RKO (cell line): Measurements from ENCODE around the gene BRSK2.
"Not testable (repeated sequence)": the region's sequence is repeated elsewhere in the genome, so short reads cannot be mapped to it uniquely, and the experiment has no call there.

Experiments used
- DNase-seq: peaks from one replicate; pipeline ENCODE4 v3.0.0-alpha.2; 2016; ENCODE audit warnings: low spot score

The BRSK2 gene

DNA sequence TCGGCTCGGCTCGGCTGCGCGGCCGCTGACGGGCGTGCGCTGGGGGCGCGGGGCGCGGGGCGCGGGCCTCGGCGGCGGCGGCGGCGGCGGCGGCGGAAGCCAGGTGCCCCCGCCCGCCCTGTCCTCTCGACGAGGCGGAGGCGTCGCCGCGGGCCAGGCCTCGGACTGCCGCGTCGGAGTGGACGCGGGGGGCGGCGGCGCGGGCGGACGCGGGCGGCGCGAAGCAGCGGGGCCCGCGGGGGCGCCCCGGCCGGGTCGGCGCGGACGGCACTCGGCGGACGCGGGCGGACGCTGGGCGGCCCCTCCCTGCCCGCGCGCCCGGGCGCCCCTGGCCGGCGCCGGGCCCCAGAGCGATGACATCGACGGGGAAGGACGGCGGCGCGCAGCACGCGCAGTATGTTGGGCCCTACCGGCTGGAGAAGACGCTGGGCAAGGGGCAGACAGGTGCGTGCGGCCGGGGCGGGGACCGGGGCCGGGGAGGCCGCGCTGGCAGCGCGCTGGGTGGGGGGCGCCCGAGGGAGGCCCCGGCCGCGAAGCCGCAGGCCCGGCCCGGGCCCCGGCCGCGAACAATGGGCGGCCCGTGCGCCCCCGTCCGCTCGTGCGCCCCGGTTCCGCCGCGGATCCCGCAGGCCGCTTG lies at the start of gene BRSK2:
Gene BRSK2, plus strand, starts transcription at position 3 of the 637 bp plus-strand sequence. Its CDS starts 351 bp downstream, at position 354.
- DNase-seq, result peak; percentile 38

DNA sequence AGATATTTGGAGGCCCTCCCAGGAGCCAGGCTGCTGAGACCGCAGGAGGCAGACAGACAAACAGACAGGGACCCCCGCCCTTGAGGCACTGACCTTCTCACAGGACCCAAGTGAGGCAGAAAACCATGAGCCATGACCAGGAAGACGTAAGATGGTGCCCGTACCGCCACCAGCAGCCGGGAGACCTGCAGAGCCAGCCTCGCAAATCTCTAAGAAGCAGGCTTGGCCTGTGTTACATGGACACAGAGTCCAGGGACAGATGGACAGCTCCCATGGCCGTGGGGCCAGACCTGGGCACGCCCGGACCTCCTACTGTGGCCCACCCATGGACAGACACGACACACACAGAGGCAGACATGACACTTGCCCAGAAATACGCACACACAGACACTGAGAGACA lies 49.6 kb upstream of the BRSK2 start:
- DNase-seq, result no peak

DNA sequence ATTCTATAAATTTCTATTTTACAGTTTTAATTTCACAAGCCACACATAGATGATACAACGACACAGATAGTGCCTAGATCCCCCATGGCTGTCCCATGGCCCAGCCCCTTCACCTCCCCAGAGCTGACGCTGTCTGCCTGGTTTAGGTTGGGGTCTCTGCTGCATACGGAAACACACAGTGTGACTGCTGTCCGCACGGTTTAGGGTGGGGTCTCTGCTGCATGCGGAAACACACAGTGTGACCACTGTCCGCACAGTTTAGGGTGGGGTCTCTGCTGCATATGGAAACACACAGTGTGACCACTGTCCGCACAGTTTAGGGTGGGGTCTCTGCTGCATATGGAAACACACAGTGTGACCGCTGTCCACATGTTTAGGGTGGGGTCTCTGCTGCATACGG lies 48.5 kb upstream of the BRSK2 start:
- DNase-seq, result not testable (repeated sequence)

DNA sequence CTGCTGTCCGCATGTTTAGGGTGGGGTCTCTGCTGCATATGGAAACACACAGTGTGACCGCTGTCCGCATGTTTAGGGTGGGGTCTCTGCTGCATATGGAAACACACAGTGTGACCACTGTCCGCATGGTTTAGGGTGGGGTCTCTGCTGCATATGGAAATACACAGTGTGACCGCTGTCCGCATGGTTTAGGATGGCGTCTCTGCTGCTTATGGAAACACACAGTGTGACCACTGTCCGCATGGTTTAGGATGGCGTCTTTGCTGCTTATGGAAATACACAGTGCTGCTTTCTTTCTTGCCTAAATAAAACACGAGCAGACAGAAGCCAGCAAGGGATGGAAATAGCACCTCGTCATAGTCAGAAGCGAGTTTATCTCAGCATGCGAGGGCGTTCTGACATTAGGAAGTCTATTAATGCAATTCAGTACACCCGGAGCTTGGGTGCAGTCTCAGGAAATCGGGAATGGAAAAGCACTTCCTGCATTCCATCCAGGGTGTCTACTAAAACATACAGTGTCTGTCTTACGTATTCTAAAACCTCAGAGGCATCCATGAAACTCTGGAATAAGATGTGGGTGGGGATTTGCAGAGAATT lies 47.7 kb upstream of the BRSK2 start:
- DNase-seq, result peak; percentile 47

DNA sequence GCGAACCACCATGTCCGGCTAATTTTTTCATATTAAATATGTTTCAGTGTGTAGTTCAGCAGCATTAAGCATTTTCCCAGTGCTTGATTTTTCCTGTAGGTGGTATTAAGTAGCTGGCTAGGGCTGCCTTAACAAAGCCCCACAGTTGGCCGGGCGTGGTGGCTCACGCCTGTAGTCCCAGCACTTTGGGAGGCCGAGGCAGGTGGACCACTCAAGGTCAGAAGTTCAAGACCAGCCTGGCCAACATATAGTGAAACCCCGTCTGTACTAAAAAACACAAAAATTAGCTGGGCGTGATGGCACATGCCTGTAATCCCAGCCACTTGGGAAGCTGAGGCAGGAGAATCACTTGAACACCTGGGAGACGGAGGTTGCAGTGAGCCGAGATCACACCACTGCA lies 46.8 kb upstream of the BRSK2 start:
- DNase-seq, result no peak

DNA sequence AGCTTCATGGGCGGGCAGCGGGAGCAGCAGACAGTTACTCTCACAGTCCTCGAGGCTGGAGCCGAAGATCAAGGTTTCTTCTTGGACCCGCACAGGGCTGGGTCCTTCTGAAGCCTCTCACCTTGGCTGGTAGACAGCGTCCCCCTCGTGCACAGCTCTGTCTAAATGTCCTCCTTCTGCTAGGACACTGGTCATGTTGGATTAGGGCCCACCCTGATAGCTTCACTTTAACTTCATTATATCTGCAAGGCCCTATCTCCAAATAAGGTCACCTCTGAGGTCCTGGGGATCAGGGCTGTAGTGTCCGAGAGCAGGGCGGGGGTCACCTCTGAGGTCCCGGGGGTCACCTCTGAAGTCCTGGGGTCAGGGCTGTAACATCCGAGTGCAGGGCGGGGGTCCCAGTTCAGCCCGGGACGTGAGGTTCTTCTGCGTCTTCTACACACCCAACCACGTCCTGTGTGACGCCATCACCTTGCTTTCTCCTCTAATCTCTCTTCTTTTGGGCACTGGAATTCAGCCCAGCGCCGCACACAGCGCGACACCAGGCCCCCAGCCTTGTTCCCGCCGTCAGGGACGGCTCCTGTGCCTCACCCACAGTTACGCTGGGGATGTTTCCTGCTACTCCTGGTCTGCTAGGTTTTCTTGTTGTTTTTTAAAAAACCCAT lies 46.2 kb upstream of the BRSK2 start:
- DNase-seq, result no peak

DNA sequence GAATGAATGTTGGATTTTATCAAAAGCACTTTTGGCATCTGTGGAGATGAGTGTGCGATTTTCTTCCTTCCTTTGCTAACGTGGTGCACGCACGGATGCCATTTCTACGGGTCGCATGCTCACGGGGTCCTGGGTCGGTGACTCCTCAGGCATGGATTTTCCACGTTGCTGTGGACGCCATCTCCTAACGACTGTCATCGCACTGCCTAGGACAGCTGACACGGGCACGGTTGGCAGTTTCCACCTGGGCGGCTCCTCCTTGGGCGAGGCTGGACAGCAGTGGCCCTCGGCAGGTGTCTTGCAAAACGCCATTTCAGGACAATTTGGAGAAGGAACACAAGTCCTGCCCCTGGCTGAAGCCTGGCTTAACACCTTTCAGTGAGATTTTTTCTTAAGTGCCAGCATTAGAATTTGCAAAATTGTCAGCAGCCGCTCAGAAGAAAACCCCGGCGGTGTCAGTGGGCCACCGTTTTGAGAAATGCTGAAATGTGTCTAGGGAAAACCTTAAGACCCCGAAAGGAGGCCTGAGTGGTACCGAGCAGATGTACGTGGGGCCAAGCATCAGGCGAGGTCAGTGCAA lies 45.6 kb upstream of the BRSK2 start:
- no peak for DNase-seq

DNA sequence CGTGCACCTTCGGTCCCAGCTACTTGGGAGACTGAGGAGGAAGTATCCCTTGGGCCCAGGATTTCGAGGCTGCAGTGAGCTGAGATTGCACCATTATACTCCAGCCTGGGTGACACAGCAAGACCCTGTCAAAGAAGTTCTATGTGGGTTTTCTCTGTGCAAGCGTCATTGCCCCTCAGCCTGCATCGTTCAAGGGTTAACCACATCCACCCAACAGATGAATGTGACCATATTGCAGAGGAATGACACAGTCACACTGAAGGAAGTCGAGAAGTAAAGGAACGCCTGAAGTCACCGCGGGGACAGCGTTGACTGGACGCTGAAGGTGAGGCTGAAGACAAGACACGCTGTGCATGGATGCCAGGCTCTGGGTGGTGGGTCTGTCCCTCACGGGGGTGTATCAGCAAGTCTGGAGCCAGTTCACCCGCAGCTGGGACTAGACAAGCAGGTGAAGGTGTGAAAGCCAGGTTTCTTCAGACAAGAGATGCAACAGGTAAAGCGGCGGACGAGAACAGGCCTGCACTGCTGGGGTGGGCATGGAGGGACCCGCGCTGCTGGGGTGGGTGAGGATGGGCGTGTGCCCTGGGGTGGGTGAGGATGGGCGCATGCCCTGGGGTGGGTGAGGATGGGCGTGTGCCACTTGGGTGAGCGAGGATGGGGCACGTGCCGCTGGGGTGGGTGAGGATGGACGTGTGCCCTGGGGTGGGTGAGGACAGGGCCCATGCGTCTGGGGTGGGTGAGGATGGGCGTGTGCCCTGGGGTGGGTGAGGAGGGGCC lies 43.8 kb upstream of the BRSK2 start:
- no peak for DNase-seq

DNA sequence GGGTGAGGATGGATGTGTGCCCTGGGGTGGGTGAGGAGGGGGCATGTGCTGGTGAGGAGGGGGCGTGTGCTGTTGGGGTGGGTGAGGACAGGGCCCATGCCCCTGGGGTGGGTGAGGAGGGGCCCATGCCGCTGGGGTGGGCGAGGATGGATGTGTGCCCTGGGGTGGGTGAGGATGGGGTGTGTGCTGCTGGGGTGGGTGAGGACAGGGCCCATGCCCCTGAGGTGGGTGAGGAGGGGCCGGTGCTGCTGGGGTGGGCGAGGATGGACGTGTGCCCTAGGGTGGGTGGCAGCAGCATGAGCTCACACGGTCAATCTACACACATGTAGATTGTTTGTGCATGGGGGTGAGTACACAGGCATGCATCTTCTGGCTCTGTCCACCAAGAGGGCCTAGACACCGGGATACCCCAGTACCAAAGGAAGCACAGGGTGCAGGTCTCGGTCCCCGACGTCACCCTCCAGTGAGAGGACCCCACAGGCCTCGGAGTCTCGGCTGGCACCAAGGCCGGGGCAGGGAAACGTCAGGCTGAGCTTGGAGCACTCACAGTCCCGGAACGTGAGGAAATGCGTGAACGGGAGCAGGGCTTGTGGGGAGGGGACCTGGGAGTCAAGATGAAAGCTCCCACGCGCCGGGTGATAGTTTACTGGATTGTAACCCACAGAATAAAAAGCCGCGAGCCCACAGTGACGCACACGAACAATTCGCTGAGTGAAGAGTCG lies 42.9 kb upstream of the BRSK2 start:
- DNase-seq, result no peak

DNA sequence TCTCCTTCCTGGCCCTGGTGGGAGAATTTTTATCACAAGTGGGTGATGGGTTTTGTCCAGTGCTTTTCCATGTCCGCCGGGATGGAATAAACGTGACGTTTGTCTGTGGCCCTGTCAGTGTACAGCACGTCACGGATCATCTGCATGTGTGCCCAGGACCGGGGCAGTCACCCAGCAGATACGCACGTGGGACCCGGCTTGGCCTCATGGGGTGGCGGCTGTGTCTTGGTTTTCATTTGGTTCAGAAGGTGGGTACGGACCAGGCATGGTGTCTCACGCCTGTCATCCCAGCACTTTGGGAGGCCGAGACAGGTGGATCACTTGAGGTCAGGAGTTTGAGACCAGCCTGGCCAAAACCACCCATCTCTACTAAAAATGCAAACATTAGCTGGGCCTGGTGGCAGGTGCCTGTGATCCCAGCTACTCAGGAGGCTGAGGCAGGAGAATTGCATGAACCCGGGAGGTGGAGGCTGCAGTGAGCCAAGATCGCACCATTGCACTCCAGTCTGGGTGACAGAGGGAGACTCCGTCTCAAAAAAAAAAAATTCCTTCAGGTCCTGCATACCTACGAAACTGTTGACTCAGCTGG lies 42.2 kb upstream of the BRSK2 start:
- DNase-seq, result not testable (repeated sequence)

DNA sequence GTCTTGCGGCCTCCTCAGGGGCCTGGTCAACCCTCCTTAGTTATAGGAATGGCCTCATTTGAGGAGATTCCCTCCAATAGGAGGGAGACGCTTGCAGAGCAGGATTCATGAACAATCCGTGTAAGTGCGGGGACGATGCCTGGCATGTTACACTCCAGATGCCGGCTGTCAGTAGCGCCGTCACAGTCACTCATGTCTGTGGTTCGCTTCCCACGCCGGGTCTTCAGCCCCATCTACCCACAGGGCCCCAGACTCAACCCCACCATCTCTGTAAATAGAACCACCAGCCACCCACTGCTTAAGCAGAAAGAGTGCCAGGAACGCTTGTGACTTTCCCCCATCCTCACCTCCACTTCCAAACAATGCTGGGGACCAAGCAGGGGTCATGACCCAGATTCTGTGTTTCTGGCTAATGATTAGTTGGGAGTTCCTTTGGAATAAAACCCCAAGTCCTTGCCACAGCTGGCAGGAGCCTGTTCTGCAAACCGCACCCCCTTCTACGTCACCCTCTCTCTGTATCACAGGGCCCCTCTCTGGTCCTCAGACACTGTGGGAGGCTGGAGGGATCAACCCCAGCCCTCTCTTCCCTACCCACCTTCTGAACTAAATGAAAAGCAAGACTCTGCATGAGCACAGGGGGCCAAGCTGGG lies 41.5 kb upstream of the BRSK2 start:
- DNase-seq, result no peak

DNA sequence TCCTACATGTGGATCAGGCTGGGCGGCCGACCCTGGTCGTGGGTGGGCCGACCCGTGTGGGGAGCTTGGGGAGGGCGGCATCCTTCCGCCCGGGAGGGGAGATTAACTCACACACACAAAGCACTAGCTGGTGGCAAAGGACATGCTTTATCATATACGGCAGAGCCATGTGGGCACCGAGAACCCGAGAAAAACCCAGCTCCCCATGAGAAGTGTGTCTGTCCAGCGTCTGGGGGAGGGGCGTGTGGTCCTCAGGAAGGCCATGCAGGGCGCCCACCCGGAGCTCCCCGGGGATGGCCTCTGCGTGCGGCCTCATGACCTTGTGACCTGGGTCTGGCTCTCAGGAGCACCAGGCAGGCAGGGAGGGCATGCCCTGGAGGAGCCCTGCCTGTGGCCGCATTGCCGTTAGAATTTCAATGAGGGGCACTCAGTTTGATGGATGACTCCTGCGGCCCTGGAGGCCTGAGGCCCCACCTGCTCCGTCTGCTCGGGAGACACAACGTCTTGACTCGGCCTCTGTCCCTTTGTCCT lies 40.9 kb upstream of the BRSK2 start:
- DNase-seq, result no peak

DNA sequence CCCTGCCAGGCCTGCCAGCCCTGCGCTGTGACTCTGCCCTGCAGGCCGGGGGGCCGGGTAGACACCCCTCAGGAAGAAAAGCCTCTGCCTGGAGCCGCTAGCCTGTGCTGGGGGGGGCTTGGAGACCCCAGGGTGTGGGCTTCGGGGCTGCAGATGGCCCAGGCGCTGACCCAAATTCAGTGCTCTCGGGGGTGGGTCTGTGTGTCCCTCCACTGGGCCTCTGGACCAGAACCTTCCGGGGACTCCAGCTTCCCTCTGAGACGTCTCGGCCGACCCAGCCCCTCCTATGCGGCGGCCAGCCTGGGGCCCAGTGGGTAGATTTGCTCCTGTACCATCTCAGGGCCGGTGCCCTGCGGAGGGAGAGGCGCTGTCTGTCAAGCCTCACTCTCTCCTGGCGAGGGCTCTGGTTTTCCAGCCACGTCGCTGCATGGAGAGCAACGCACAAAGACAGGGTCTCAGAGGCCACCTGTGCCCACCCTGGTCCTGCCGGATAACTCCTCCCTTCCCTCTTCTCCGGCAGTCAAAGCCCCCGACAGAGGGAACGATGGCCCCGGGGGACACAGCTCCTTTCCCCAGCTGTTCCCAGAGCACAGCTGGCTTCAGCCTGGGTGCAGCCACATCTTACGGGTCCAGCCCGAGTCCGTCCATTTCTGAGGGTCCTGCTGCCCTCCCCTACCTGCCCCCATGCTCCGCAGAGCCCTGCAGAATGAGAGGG lies 40.2 kb upstream of the BRSK2 start:
- DNase-seq, result no peak

DNA sequence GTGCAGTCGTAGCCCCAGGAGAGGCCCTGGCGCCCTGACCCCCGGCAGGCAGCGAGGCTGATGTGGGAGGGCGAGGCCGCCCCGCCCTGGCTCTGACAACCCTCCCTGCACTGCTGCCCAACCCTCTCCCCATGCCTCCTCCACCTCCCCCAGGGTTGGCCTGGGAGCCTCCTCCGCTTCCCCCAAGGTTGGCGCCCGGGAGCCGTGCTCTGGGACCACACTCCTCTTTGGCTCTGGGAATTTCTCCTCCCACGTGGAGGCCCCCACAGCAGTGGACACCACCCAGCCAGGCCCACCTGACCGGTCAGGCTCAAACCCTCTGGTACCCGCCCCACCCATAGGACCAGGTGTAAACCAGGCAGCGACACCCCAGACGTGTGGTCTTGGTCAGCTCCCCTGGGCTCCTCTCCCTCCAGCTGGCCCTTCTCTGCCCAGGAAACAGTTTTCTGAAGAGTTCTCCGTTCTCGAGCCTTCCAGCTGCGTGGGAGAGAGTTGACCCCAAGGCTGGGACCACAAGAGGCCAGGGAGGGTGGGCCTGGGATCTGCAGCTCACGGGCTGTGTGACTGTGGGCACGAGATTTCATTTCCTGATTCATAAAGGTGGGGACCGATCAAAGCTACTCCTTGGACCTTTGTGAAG lies 39.5 kb upstream of the BRSK2 start:
- no peak for DNase-seq

DNA sequence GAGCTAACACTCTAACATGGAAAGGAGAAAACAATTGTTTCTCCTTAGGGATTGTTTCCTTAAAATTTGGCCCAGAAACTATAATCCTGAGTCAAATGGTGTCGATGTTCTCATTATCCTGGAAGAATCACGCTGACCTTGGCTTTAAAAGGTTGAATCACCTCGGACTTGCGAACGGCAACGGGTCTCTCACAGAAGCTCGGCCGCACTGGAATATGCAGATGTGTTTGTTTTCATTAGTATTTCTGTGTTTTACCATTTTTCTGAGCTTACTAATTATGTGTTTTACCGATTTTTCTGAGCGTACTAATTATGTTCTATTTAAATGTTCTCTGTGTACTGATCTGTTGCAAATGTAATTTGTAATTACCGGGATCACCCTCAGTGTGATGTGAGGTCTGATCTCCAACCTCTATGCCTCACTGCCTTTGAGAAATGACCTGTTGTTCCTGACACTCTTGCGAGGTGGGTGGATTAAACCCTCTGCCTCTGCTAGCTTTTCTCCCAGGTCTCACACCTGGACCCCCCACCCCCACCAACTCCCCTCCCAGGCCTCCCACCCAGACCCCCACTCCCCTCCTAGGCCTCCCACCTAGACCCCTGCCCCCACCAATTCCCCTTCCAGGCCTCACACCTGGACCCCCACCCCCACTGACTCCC lies 38.3 kb upstream of the BRSK2 start:
- DNase-seq, result peak; percentile 71

DNA sequence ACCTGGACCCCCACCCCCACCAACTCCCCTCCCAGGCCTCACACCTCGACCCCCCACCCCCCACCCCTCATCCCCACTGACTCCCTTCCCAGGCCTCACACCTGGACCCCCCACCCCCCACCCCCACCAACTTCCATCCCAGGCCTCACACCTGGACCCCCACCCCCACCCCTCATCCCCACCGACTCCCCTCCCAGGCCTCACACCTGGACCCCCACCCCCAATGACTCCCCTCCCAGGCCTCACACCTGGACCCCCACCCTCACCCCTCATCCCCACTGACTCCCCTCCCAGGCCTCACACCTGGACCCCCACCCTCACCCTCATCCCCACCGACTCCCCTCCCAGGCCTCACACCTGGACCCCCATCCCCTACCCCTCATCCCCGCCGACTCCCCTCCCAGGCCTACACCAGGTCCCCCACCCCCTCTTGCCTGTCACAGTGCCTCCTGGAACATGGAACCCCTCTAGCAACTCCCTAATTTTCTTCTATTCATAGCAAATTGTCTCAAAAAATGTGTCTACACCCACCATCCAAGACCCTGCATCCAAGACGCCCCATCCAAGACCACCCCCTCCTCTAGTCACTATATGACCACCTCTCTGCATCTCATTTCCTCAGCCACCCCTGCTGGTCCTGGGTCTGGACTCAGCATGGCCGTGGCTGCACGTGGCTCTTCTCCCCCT lies 36.9 kb upstream of the BRSK2 start:
- no peak for DNase-seq

DNA sequence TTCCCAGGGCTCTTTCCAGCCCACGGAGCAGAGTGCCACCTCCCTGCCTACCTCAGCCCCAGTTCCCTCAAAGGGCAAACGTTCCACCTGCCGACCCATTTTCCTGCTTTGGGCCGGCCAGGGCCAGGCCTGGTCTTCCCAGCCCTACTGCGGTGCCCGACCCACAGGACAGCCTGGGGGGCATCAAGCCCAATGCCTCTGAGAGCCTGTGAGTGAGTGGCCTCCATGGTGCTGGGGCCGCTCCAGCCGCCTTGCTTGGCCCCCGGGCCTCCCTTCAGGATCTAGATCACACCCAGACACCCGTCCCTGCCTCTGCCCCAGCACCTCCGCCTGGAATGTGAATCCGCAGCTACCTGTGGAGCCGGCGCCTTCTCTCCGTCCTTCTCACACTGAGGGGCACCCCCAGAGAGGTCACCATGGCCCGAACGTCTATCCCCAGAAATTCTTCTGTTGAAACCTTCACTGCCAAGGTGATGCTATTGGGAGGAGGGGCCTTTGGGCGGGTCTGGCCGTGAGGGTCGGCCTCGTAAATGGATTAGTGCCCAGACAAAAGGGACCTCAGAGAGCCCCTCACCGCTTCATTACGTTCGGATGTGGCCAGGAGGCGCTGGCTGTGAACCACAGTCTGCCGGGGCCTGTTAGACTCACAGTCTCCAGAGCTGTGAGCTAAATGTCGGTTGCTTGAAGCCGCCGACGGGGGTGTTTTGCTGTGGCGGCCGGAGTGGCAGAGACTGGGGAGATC lies 36.2 kb upstream of the BRSK2 start:
- no peak for DNase-seq
